OCI-LY1 (cell line): ENCODE data around the gene PIEZO1.
A peak's percentile ranks its signal among the peaks of the same experiment; 100 is the strongest.

Source experiments
- H2AFZ ChIP-seq: fragments of 200-600 bp; sonication (generic), shearing (Covaris generic); 2 replicates; pipeline ENCODE4 v1.6.0; 2014; ENCODE audit warnings: antibody characterized with exemption, mild to moderate bottlenecking, low read length
- H3F3A ChIP-seq: fragments of 200-600 bp; sonication (generic), shearing (Covaris generic); 2 replicates; pipeline ENCODE4 v1.6.0; 2014; ENCODE audit warnings: mild to moderate bottlenecking, antibody characterized with exemption, low read length, moderate library complexity; ENCODE audit not compliant: insufficient read depth
- H3K27ac ChIP-seq: fragments of 200-600 bp; sonication (generic); 2 replicates; pipeline ENCODE4 v1.5.1; 2014; ENCODE audit warnings: low read length, mixed run types, mild to moderate bottlenecking, low read depth; ENCODE audit not compliant: poor library complexity, severe bottlenecking
- H3K27me3 ChIP-seq: fragments of 200-600 bp; sonication (generic); 2 replicates; pipeline ENCODE4 v1.6.0; 2014; ENCODE audit warnings: antibody characterized with exemption, mild to moderate bottlenecking, low read length, moderate library complexity; ENCODE audit not compliant: insufficient read depth
- H3K36me3 ChIP-seq: fragments of 200-600 bp; sonication (generic); 2 replicates; pipeline ENCODE4 v1.6.1; 2014; ENCODE audit warnings: mild to moderate bottlenecking, antibody characterized with exemption, low read length, moderate library complexity, mixed read lengths; ENCODE audit not compliant: insufficient read depth
- H3K4me1 ChIP-seq: fragments of 200-600 bp; sonication (generic); 2 replicates; pipeline ENCODE4 v1.5.1; 2014; ENCODE audit warnings: mild to moderate bottlenecking, low read length, moderate library complexity; ENCODE audit not compliant: insufficient read depth, severe bottlenecking
- H3K4me2 ChIP-seq: fragments of 200-600 bp; sonication (generic), shearing (Covaris generic); 2 replicates; pipeline ENCODE4 v1.6.1; 2014; ENCODE audit warnings: low read length
- H3K4me3 ChIP-seq: fragments of 200-600 bp; sonication (generic); 2 replicates; pipeline ENCODE4 v1.5.1; 2014; ENCODE audit warnings: low read length, low read depth, mild to moderate bottlenecking, mixed read lengths; ENCODE audit not compliant: poor library complexity, severe bottlenecking
- H3K79me2 ChIP-seq: fragments of 200-600 bp; shearing (Covaris generic); 2 replicates; pipeline ENCODE4 v1.6.1; 2016; ENCODE audit warnings: mixed run types, low read length, mixed read lengths; ENCODE audit not compliant: insufficient read depth
- H3K9ac ChIP-seq: fragments of 200-600 bp; sonication (generic), shearing (Covaris generic); 2 replicates; pipeline ENCODE4 v1.6.1; 2014; ENCODE audit warnings: mild to moderate bottlenecking, low read length, mixed read lengths
- H3K9me2 ChIP-seq: fragments of 200-600 bp; sonication (generic), shearing (Covaris generic); 2 replicates; pipeline ENCODE4 v1.6.1; 2014; ENCODE audit warnings: low read depth, mild to moderate bottlenecking, low read length, mixed read lengths
- H3K9me3 ChIP-seq: fragments of 200-600 bp; shearing (Covaris generic); 2 replicates; pipeline ENCODE4 v1.6.1; 2014; ENCODE audit warnings: low read length, mixed read lengths
- H4K20me1 ChIP-seq: fragments of 200-600 bp; sonication (generic), shearing (Covaris generic); 2 replicates; pipeline ENCODE4 v1.6.0; 2016; ENCODE audit warnings: mild to moderate bottlenecking, low read length; ENCODE audit not compliant: insufficient read depth
- EZH2 ChIP-seq: fragments of 200-600 bp; sonication (generic), shearing (Covaris generic); IDR thresholded peaks from 2 replicates; pipeline ENCODE4 v1.8.0; 2017; ENCODE audit warnings: borderline replicate concordance, mixed run types, mild to moderate bottlenecking, antibody characterized with exemption, low read length, moderate library complexity, mixed read lengths
- TF ChIP-seq, protein P1 (sequence below): fragments of 200-600 bp; sonication (generic), shearing (Covaris generic); IDR thresholded peaks from 2 replicates; pipeline ENCODE4 v1.5.1; 2017; ENCODE audit warnings: mild to moderate bottlenecking, antibody characterized with exemption, low read length, moderate library complexity, mixed read lengths

The PIEZO1 gene

DNA sequence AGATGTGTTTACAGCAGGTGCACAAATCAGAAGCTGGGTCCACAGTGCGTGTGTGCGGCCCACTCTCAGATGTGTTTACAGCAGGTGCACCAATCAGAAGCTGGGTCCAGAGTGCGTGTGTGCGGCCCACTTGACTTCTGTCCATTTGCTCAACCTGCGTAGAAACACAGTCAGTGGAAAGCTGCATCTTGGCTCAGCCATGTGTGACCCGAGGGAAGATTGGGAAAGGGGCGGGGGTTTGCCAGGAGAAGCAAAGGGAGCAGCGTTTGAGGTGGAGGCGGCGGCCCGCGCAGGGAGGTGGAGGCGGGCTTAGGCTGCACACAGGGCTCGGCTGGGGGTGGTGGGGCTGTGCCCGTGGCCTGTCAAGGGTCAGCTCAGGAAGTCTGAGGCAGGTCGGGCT, 74.5 kb downstream of the PIEZO1 start:
- no peaks in the 10 kb centered on the region for H3K79me2 ChIP-seq
- no peak overlapping the region for H3K27ac ChIP-seq
- no peak overlapping the region for H3K9ac ChIP-seq
- TF ChIP-seq, protein P1, sequence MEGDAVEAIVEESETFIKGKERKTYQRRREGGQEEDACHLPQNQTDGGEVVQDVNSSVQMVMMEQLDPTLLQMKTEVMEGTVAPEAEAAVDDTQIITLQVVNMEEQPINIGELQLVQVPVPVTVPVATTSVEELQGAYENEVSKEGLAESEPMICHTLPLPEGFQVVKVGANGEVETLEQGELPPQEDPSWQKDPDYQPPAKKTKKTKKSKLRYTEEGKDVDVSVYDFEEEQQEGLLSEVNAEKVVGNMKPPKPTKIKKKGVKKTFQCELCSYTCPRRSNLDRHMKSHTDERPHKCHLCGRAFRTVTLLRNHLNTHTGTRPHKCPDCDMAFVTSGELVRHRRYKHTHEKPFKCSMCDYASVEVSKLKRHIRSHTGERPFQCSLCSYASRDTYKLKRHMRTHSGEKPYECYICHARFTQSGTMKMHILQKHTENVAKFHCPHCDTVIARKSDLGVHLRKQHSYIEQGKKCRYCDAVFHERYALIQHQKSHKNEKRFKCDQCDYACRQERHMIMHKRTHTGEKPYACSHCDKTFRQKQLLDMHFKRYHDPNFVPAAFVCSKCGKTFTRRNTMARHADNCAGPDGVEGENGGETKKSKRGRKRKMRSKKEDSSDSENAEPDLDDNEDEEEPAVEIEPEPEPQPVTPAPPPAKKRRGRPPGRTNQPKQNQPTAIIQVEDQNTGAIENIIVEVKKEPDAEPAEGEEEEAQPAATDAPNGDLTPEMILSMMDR, result no peak
- no peak for TF ChIP-seq EZH2
- no peaks in the 10 kb centered on the region for H3K9me3 ChIP-seq
- no peak overlapping the region for H3K4me3 ChIP-seq
- peaks cover 19% of the 10 kb centered on the region for H3K4me1 ChIP-seq
- no peak overlapping the region for H3K4me2 ChIP-seq
- H3K9me2 ChIP-seq, result no peaks in the 10 kb centered on the region
- H3F3A ChIP-seq, result no peaks in the 10 kb centered on the region
- no peaks in the 10 kb centered on the region for H3K27me3 ChIP-seq
- no peak overlapping the region for H2AFZ ChIP-seq
- no peaks in the 10 kb centered on the region for H4K20me1 ChIP-seq
- peaks cover 17% of the 10 kb centered on the region for H3K36me3 ChIP-seq

GRCh38 chr16:88706965-88707826, 77.8 kb downstream of the PIEZO1 start:
- Histone ChIP-seq H3K9ac (peak overlapping the region; percentile 79), H3K36me3 (peaks cover 5% of the 10 kb centered on the region; the same call in 1 of the 2 replicates), H3K4me1 (peaks cover 51% of the 10 kb centered on the region), H3K9me2 (no peaks in the 10 kb centered on the region), H3F3A (no peaks in the 10 kb centered on the region), H3K4me2 (peak overlapping the region; percentile 96), H3K79me2 (no peaks in the 10 kb centered on the region), H2AFZ (no peak overlapping the region), H3K4me3 (peak overlapping the region; percentile 99), H4K20me1 (no peaks in the 10 kb centered on the region), H3K9me3 (no peaks in the 10 kb centered on the region), H3K27ac (no peak overlapping the region), H3K27me3 (0 out of 2 replicates have a peak, but pooled peaks cover 5% of the 10 kb centered on the region)
- TF ChIP-seq, protein P1, result no peak
- no peak for TF ChIP-seq EZH2

- Histone ChIP-seq H3K27ac (no peak within 1 kb of the TSS), H2AFZ (no peak within 1 kb of the TSS), H3K9me2 (no peaks in the 10 kb centered on the region), H3K27me3 (0 out of 2 replicates have a peak, but pooled peaks cover 5% of the 10 kb centered on the region), H3K36me3 (peaks cover 5% of the 10 kb centered on the region; the same call in 1 of the 2 replicates), H3K79me2 (no peaks in the 10 kb centered on the region), H3K9ac (peak within 1 kb of the TSS; percentile 79), H4K20me1 (no peaks in the 10 kb centered on the region), H3K9me3 (no peaks in the 10 kb centered on the region), H3K4me2 (peak within 1 kb of the TSS; percentile 96), H3F3A (no peaks in the 10 kb centered on the region), H3K4me1 (peaks cover 54% of the 10 kb centered on the region), H3K4me3 (peak within 1 kb of the TSS; percentile 99)
- TF ChIP-seq, protein P1, result no peak
- TF ChIP-seq EZH2, result no peak
Measured at GRCh38 chr16:88706229-88706964, 78.6 kb downstream of the PIEZO1 start, which contains the start of the genes CTU2 and RNF166. Gene CTU2, plus strand, starts transcription at chr16:88706503. Its CDS starts 28 bp downstream, at chr16:88706531. Gene RNF166, minus strand, starts transcription at chr16:88706408. Its CDS starts 83 bp downstream, at chr16:88706325.
